NOMO-1 treated with DMSO at 0.1 percent for 48 hours (cell line): Measurements from ENCODE around the gene CMAS.
"Not testable (repeated sequence)": the region's sequence is repeated elsewhere in the genome, so short reads cannot be mapped to it uniquely, and the experiment has no call there.

Experiments
- DNase-seq: peaks from one replicate; lab custom pipeline; 2025; ENCODE audit not compliant: unreplicated experiment; lab: John Stamatoyannopoulos, UW

CMAS gene

GRCh38 chr12:22046968-22047390, 961 bp downstream of the CMAS start:
- no peak for DNase-seq

DNA sequence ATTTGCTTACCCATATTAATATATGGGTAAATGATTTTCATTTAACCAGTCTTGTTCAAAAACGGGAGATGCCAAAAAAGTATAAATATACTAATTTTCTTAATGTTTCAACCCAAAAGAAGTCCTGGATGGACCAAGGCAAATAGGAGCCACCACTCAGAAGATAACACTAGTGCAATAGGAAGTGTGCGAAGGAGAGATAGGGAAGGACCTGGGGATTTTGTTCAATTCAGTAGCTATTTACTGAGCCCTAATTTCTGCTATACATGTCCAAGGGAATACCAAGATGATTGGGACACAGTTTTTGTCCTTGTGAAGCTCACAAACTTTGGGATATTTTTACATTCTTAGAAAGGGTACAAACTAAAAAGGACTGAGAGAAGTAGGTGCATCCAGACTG, 1.5 kb downstream of the CMAS start:
- no peak for DNase-seq

- DNase-seq, result no peak
Measured at GRCh38 chr12:22048351-22049041, 2.5 kb downstream of the CMAS start.

DNA sequence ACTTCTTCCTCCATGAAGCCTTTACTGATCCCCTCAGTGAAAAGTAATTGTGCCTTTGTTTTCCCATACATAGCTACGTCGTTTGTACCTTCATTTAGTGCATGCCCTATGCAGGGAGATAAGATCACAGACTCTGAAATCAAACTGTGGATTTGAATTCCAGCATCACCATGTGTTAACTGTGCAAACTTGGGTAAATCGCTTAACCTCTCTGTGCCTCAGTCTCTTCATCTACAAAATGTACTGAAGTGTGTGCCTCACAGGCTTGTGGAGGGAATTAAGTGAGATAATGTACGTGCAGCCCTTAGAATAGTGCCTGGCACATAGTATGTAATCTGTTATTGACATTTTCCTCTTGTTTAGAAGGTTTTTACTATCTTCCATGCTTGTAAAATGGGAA, 4.1 kb downstream of the CMAS start:
- DNase-seq, result no peak

DNA sequence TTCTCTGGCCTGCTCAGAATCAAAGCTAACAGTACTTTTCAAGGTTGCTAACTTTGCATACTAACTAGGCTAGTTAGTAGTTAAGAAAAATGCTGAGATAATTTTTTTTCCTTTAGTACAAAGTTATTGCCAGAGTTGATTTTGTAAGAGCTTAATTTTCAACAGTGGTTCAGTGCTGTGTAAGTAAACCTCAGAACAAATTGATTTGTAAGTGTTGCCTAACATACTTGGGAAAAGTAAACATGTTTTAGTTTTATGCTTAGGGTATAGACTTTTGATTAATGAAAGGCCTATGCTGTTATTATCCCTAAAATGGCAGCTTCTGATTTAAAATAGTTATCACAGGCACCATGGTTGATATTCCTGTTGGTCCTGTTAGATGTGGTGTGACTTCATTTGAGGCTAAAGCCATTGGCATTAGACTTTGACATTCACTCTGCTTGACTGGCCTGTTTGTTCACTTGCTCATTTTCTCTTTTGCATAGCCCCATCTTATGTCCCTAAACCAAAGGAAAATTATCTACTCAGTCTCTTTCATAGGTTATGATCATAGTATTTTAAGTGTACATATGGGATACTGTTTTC, 5.2 kb downstream of the CMAS start:
- DNase-seq, result no peak

DNA sequence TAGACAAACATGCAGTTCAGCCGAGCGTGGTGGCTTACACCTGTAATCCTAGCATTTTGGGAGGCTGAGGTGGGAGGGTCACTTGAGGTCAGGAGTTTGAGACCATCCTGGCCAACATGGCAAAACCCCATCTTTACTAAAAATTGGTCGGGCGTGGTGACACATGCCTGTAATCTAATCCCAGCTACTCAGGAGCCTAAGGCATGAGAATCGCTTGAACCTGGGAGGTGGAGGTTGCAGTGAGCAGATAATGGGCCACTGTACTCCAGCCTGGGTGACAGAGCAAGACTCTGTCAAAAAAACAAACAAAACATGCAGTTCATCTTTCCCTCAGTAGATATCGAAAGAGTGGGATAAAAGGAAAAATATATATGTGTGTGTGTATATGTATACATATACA, 7.0 kb downstream of the CMAS start:
- not testable (repeated sequence) for DNase-seq

GRCh38 chr12:22054155-22054554, 8.1 kb downstream of the CMAS start:
- no peak for DNase-seq

GRCh38 chr12:22056607-22057006, 10.6 kb downstream of the CMAS start:
- DNase-seq, result no peak

DNA sequence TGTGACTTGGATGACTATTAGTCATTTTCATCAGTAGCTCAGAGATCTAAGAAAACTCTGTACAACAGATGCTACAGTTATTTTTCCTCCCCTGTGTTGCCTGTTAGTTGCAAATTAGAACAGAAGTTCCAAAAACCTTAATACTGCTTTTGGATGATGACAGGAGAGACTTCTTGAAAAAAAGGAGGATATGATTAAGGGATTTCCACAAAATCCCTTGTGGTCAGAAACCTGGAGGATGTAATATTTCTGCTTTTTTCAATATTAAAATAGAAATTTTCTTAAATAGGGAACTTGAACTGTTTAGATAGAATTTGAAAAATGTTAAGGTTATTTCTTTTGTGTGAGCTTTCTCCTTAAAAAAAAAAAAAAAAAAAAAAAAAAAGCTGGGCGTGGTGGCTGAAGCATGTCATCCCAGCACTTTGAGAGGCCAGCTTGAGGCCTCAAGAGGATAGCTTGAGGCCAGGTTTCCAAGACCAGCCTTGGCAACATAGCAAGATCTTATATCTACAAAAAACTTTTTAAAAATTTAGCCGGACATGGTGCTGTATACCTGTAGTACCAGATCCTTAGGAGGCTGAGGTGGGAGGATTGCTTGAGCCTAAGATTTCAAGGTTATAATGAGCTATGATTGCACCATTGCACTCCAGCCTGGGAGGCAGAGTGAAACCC, 14.1 kb downstream of the CMAS start:
- no peak for DNase-seq

- no peak for DNase-seq
Measured at GRCh38 chr12:22064968-22065367, 18.9 kb downstream of the CMAS start.

- no peak for DNase-seq
Measured at GRCh38 chr12:22066310-22066709, 20.3 kb downstream of the CMAS start.

DNA sequence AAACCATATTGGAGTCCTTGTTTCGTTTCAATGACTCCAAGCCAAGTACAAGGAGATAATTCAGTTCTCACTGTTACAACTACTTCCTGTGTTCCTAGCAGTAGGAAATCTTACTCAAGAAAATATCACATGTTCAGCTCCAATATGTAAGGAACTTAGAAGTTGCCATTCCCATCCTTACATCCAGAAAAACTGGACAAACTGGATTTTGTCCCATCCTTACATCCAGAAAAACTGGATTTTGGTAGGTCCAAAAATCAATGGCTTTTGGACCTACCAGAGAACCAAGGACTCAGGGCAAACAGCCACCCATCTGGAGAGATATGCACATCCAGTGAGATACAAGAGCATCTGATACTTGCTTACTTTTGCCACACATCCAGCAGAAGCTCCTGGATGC, 23.8 kb downstream of the CMAS start:
- no peak for DNase-seq

GRCh38 chr12:22082190-22082701, 36.2 kb downstream of the CMAS start:
- no peak for DNase-seq

- peak; percentile 15 for DNase-seq
Measured at GRCh38 chr12:22083167-22083566, 37.1 kb downstream of the CMAS start.

GRCh38 chr12:22084852-22085251, 38.8 kb downstream of the CMAS start:
- DNase-seq, result no peak

DNA sequence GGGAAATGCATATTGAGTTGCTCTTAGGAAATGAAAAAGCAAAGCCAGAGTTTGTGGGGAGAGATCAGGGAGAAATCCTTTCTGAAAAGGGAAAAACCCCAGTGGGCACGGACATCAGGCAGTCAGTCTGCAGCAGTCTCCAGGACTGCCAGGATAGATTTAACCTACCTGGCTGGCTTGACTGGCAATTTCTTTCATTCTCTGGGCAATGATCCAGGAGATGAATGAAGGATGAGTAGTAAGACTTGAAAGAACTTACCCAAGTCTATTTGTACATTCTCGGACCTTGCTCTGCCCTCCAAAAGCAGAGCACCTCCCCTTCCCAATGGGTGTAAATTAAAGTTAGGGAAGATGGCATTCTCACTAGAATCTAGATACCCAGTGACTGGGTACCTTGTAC, 42.9 kb downstream of the CMAS start:
- no peak for DNase-seq

GRCh38 chr12:22089486-22089885, 43.5 kb downstream of the CMAS start:
- no peak for DNase-seq

DNA sequence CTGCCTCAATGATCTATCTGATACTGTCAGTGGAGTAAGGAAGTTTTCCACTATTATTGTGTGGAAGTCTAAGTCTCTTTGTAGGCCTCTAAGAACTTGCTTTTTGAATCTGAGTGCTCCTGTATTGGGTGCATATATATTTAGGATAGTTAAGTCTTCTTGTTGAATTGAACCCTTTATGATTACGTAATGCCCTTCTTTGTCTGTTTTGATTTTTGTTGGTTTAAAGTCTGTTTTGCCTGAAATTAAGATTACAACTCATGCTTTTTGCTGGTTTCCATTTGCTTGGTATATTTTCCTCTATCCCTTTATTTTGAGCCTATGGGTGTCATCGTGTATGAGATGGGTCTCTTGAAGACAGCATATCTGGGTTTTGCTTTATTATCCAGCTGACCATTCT, 53.0 kb downstream of the CMAS start:
- not testable (repeated sequence) for DNase-seq

DNA sequence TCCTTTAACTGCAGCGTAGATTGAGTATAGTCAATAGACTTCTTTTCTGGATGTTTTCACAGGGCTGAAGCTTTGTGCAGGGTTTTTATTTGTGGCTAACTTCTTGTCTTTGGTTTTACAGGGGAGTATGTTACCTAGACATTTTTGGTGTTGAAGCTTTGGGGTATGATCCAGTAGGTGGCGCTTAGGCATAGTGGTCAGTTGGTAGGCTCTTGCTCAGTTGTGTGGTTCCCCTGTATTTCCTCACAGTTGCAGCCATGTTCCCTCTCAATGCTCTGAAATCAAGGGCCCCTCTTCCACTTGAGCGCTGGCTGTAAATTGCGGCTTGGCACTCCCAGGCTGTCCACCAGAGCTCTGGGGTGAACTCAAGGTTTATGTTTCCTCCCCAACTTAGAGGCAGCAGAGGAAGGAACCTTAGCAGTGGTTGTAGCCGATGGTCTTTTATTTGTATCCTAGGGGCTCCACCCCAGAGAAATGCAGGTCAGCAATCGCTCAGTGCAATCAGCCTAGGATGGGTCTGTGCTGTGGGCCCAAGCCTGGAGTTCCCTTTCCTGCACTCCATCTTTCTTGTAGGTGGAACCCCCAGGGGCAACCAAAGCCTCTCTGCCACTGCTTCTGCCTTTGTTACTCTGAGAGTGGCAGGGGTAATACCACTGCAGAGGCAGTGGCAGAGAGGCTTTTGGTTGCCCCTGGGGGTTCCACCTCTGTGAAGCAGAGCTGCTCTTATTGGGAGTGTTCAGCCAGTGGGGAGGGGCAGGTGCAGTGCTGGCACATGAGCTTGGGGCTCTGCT, 55.1 kb downstream of the CMAS start:
- DNase-seq, result peak; percentile 82

- no peak for DNase-seq
Measured at GRCh38 chr12:22101749-22102243, 55.8 kb downstream of the CMAS start.

- DNase-seq, result peak; percentile 8
Measured at GRCh38 chr12:22103418-22103817, 57.4 kb downstream of the CMAS start.
